ENCODE measurements around the gene SNAPC5. TPM values are rescaled to one million over a fixed set of nuclear protein-coding genes. Genes with fewer than 3 reads are reported as not detected.

The SNAPC5 gene
- total and polyA plus RNA-seq, 2 of the 4 experiments (the other 2 are of a cell fraction) = 25.9 to 26.3 TPM

DNA sequence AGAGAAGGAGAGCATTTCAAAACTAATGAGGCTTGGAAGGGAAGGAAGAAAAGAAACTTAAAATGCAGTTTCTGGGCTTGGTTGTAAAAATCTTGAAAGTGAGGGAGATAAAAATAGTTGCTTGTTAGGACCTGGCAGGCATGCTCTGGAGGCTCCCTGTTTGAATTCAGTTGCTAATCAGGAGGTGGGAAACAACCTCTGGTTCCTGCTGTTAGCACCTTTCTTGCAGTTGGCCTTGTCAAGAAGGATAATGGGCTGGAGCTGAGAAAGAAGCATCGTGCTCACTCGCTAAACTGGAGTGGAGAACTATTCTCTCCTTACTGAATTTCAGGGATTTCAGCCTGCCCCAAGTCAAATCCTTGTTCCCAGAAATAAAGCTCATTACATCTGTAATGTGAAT lies 23.4 kb downstream of the SNAPC5 start:
- ATAC-seq (ENCODE audit: low read depth) = no peak

More for the DNA sequence above, 23.4 kb downstream of the SNAPC5 start:
- H3K9me3 ChIP-seq (ENCODE audit: control insufficient read depth, insufficient read depth, low read length) = no peaks in the 10 kb centered on the region
- no peak for DNase-seq
- H2AFZ ChIP-seq (replicated peaks; ENCODE audit: low read length, poor library complexity) = no peak overlapping the region
- no peak overlapping the region for H2BK120ac ChIP-seq (ENCODE audit: low read depth, low read length)
- POLR2A ChIA-PET (ENCODE audit: unreplicated experiment) = no interaction called here
- no peak overlapping the region for H2AK9ac ChIP-seq (replicated peaks; ENCODE audit: low read depth, low read length, poor library complexity)
- no peak overlapping the region for H3K4ac ChIP-seq (ENCODE audit: low read depth, low read length)
- dilution Hi-C loops (cut with HindIII; ENCODE audit: low sequenced_read_pairs, unreplicated experiment) = no loop called here
- CTCF ChIA-PET = no interaction called here
- no peak overlapping the region for H2BK5ac ChIP-seq (ENCODE audit: low read depth, low read length, poor library complexity, severe bottlenecking)
- H3K56ac ChIP-seq (ENCODE audit: extremely low read depth, insufficient read depth, low read length) = no peak overlapping the region
- TF ChIP-seq, protein P1, sequence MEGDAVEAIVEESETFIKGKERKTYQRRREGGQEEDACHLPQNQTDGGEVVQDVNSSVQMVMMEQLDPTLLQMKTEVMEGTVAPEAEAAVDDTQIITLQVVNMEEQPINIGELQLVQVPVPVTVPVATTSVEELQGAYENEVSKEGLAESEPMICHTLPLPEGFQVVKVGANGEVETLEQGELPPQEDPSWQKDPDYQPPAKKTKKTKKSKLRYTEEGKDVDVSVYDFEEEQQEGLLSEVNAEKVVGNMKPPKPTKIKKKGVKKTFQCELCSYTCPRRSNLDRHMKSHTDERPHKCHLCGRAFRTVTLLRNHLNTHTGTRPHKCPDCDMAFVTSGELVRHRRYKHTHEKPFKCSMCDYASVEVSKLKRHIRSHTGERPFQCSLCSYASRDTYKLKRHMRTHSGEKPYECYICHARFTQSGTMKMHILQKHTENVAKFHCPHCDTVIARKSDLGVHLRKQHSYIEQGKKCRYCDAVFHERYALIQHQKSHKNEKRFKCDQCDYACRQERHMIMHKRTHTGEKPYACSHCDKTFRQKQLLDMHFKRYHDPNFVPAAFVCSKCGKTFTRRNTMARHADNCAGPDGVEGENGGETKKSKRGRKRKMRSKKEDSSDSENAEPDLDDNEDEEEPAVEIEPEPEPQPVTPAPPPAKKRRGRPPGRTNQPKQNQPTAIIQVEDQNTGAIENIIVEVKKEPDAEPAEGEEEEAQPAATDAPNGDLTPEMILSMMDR (conservative IDR thresholded peaks at IDR 0.05; ENCODE audit: low read depth, low read length) = no peak
- TF ChIP-seq USF2 (IDR thresholded peaks at IDR 0.05; ENCODE audit: low read depth, low read length) (no peak), RFX5 (IDR thresholded peaks at IDR 0.05; ENCODE audit: low read depth, low read length) (no peak), MXI1 (IDR thresholded peaks at IDR 0.05; ENCODE audit: borderline replicate concordance, low read depth, low read length) (no peak), FOS (IDR thresholded peaks at IDR 0.05; ENCODE audit: low read depth, low read length) (no peak), MAZ (IDR thresholded peaks at IDR 0.05; ENCODE audit: borderline replicate concordance, low read depth, low read length) (no peak), NFE2L2 (IDR thresholded peaks at IDR 0.05; ENCODE audit: low read depth, low read length) (no peak), RAD21 (IDR thresholded peaks at IDR 0.05; ENCODE audit: low read length) (no peak), BHLHE40 (IDR thresholded peaks at IDR 0.05; ENCODE audit: low read depth, low read length) (no peak), RCOR1 (IDR thresholded peaks at IDR 0.05; ENCODE audit: insufficient replicate concordance, low read length) (no peak), CHD1 (IDR thresholded peaks at IDR 0.05; ENCODE audit: low read depth, low read length) (no peak), POLR2A (IDR thresholded peaks at IDR 0.05; ENCODE audit: low read depth, low read length) (no peak), SMC3 (IDR thresholded peaks at IDR 0.05; ENCODE audit: low read depth, low read length) (no peak), CEBPB (IDR thresholded peaks at IDR 0.05; ENCODE audit: low read depth, low read length) (no peak), MAFK (IDR thresholded peaks at IDR 0.05; ENCODE audit: low read depth, low read length) (no peak)
- TF ChIP-seq, protein P2, sequence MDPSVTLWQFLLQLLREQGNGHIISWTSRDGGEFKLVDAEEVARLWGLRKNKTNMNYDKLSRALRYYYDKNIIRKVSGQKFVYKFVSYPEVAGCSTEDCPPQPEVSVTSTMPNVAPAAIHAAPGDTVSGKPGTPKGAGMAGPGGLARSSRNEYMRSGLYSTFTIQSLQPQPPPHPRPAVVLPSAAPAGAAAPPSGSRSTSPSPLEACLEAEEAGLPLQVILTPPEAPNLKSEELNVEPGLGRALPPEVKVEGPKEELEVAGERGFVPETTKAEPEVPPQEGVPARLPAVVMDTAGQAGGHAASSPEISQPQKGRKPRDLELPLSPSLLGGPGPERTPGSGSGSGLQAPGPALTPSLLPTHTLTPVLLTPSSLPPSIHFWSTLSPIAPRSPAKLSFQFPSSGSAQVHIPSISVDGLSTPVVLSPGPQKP (IDR thresholded peaks at IDR 0.05; ENCODE audit: borderline replicate concordance, low read depth, low read length) = no peak
- no peak overlapping the region for H2BK15ac ChIP-seq (ENCODE audit: low read depth, low read length)
- no peak overlapping the region for H2AK5ac ChIP-seq (ENCODE audit: low read depth, low read length)
- H3K4me3 ChIP-seq (ENCODE audit: insufficient read depth, low read depth, low read length) = no peak overlapping the region
- no peak overlapping the region for H2BK20ac ChIP-seq (ENCODE audit: low read depth, low read length)
- H3K9ac ChIP-seq (ENCODE audit: low read depth, low read length) = no peak overlapping the region
- peaks cover 4% of the 10 kb centered on the region for H4K20me1 ChIP-seq (ENCODE audit: insufficient read depth, low read length)
- no peak overlapping the region for H3K23ac ChIP-seq (ENCODE audit: low read depth, low read length)
- peaks cover 9% of the 10 kb centered on the region for H3K4me1 ChIP-seq (ENCODE audit: control insufficient read depth, insufficient read depth, low read length)
- intact Hi-C loops (cut with micrococcal nuclease) = no loop called here
- H3K14ac ChIP-seq (replicated peaks; ENCODE audit: low read depth, low read length) = no peak overlapping the region
- H4K5ac ChIP-seq (ENCODE audit: low read depth, low read length) = no peak overlapping the region
- in situ Hi-C loops (cut with MboI; ENCODE audit: low sequenced_read_pairs) = no loop called here
- no CpG with 5 or more reads among the region's 2 CpGs for WGBS, 2 experiments (ENCODE audit: extremely low coverage in 2 of 2, insufficient read length in 1 of 2)
- no peak overlapping the region for H4K91ac ChIP-seq (ENCODE audit: insufficient read depth, low read depth, low read length)
- peaks cover 1% of the 10 kb centered on the region; the same call in 1 of the 2 replicates for H3K36me3 ChIP-seq (ENCODE audit: control insufficient read depth, insufficient read depth, low read length)
- peaks cover 7% of the 10 kb centered on the region; the same call in 1 of the 2 replicates for H3K9me1 ChIP-seq (ENCODE audit: insufficient read depth, low read length)
- H3K79me1 ChIP-seq (ENCODE audit: low read depth in 1 of 2, low read length in 2 of 2) = peaks cover 25 to 46% of the 10 kb centered on the region in 2 experiments
- H3K18ac ChIP-seq (ENCODE audit: low read depth, low read length) = no peak overlapping the region
- no peak overlapping the region for H3K27ac ChIP-seq (ENCODE audit: insufficient read depth, low read length)
- no TSS peak for BruUV-seq (replicated peaks)
- H4K8ac ChIP-seq (ENCODE audit: low read depth in 2 of 2, low read length in 2 of 2) = no peak overlapping the region
- no peaks in the 10 kb centered on the region for H3K27me3 ChIP-seq (ENCODE audit: control insufficient read depth, insufficient read depth, low read length)
- H3K4me2 ChIP-seq (ENCODE audit: low read depth, low read length) = no peak overlapping the region

All from IMR-90 (cell line).